Endothelial cell (in vitro differentiated cells): Measurements from ENCODE around the gene COL16A1. TPM values are rescaled to one million over a fixed set of nuclear protein-coding genes. Genes with fewer than 3 reads are reported as not detected.
A peak's percentile ranks its signal among the peaks of the same experiment; 100 is the strongest.

Experiments used
- DNase-seq: peaks from one replicate; pipeline ENCODE4 v3.0.0; 2021; ENCODE audit warnings: low spot score
- H3K27ac Mint-ChIP-seq: one replicate; pipeline ENCODE4 v1.8.0; 2021; ENCODE audit warnings: mixed read lengths, inconsistent platforms; ENCODE audit not compliant: unreplicated experiment
- H3K27me3 Mint-ChIP-seq: one replicate; pipeline ENCODE4 v1.8.0; 2021; ENCODE audit warnings: mild to moderate bottlenecking, moderate library complexity, mixed read lengths, inconsistent platforms; ENCODE audit not compliant: unreplicated experiment
- H3K36me3 Mint-ChIP-seq: one replicate; pipeline ENCODE4 v1.8.0; 2021; ENCODE audit warnings: mild to moderate bottlenecking, low read depth, mixed read lengths, inconsistent platforms; ENCODE audit not compliant: unreplicated experiment
- H3K4me1 Mint-ChIP-seq: one replicate; pipeline ENCODE4 v1.8.0; 2021; ENCODE audit warnings: mild to moderate bottlenecking, mixed read lengths, inconsistent platforms; ENCODE audit not compliant: unreplicated experiment
- H3K4me3 Mint-ChIP-seq: one replicate; pipeline ENCODE4 v1.8.0; 2021; ENCODE audit warnings: mild to moderate bottlenecking, mixed read lengths, inconsistent platforms; ENCODE audit not compliant: unreplicated experiment
- H3K9me3 Mint-ChIP-seq: one replicate; pipeline ENCODE4 v1.8.0; 2021; ENCODE audit warnings: mixed read lengths, inconsistent platforms; ENCODE audit not compliant: unreplicated experiment
- CTCF ChIP-seq: fragments of 200-600 bp; sonication (generic); IDR thresholded peaks from one replicate; pipeline ENCODE4 v1.5.0; 2021; ENCODE audit warnings: antibody characterized with exemption; ENCODE audit not compliant: unreplicated experiment
- total RNA-seq: library from RNA; stranded (reverse); fragmentation: NEBNext Ultra II Directional; extraction: Animal tissue kit (Norgen Biotek cat#: 25700); gene quantifications from one replicate; pipeline ENCODE4 v1.2.1, GENCODE V29; 2021; ENCODE audit not compliant: unreplicated experiment

COL16A1 gene
- total RNA-seq, 1 donor from 2014 or later = 5.3 TPM

- Mint-ChIP-seq H3K27ac (no peak overlapping the region), H3K27me3 (peaks cover 11% of the 10 kb centered on the region), H3K4me1 (peaks cover 7% of the 10 kb centered on the region), H3K4me3 (no peak overlapping the region), H3K9me3 (no peaks in the 10 kb centered on the region), H3K36me3 (no peaks in the 10 kb centered on the region)
- no peak for TF ChIP-seq CTCF
- DNase-seq = no peak
Observed at GRCh38 chr1:31727195-31727594, 23.4 kb upstream of the COL16A1 start.

GRCh38 chr1:31726715-31727114 is 22.9 kb upstream of the COL16A1 start:
- no peak for TF ChIP-seq CTCF
- DNase-seq = no peak
- Mint-ChIP-seq H3K27me3 (peaks cover 11% of the 10 kb centered on the region), H3K9me3 (no peaks in the 10 kb centered on the region), H3K36me3 (no peaks in the 10 kb centered on the region), H3K4me3 (no peak overlapping the region), H3K27ac (no peak overlapping the region), H3K4me1 (peaks cover 7% of the 10 kb centered on the region)

GRCh38 chr1:31725777-31726535 is 22.1 kb upstream of the COL16A1 start:
- Mint-ChIP-seq H3K9me3 (no peaks in the 10 kb centered on the region), H3K36me3 (no peaks in the 10 kb centered on the region), H3K4me1 (peaks cover 7% of the 10 kb centered on the region), H3K27ac (no peak overlapping the region), H3K4me3 (no peak overlapping the region), H3K27me3 (peaks cover 12% of the 10 kb centered on the region)
- TF ChIP-seq CTCF = no peak
- DNase-seq = no peak

- Mint-ChIP-seq H3K27me3 (peaks cover 12% of the 10 kb centered on the region), H3K9me3 (no peaks in the 10 kb centered on the region), H3K27ac (no peak overlapping the region), H3K36me3 (no peaks in the 10 kb centered on the region), H3K4me1 (peaks cover 7% of the 10 kb centered on the region), H3K4me3 (no peak overlapping the region)
- no peak for TF ChIP-seq CTCF
- DNase-seq = no peak
Observed at GRCh38 chr1:31725134-31725533, 21.3 kb upstream of the COL16A1 start.

- peaks cover 7% of the 10 kb centered on the region for H3K4me1 Mint-ChIP-seq
- DNase-seq = peak; percentile 87
- H3K27me3 Mint-ChIP-seq = peaks cover 6% of the 10 kb centered on the region
- H3K4me3 Mint-ChIP-seq = no peak overlapping the region
- TF ChIP-seq CTCF = no peak
- no peak overlapping the region for H3K27ac Mint-ChIP-seq
- H3K9me3 Mint-ChIP-seq = no peaks in the 10 kb centered on the region
- no peaks in the 10 kb centered on the region for H3K36me3 Mint-ChIP-seq
Observed at GRCh38 chr1:31723828-31724359, 20.1 kb upstream of the COL16A1 start.
